ENCODE results near the gene MPO.

MPO gene

DNA sequence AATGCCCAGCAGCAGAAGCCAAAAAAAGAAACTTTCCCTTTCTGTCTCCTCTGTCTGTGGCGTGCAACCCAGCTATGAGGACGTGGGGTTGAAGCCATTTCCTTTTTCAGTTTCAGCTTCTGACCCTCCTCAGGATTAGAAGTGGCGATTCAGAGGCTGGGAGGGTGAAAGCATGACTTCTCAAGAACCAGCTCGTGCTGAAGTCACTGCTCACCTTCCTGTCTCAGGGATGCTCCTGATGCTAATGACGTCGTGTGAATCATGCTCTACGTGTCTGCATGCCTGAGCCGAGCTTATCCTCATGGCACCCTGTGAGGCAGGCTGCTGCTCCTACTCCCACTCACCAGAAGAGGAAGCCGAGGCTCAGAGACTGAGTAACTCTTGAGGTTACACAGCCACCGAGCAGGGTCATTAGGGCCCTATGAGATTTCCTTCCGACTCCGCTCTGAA, 48.0 kb downstream of the MPO start:
- no peak for DNase-seq (ENCODE audit: low read depth)

GRCh38 chr17:58231641-58232040, 49.1 kb downstream of the MPO start:
- DNase-seq (ENCODE audit: low read depth): no peak

- DNase-seq (ENCODE audit: low read depth): no peak
These were observed 50.9 kb downstream of the MPO start for GRCh38 chr17:58229881-58230280.

- DNase-seq (ENCODE audit: low read depth): no peak
These were observed 51.4 kb downstream of the MPO start for GRCh38 chr17:58229384-58229783.

GRCh38 chr17:58228679-58229078, 52.1 kb downstream of the MPO start:
- DNase-seq (ENCODE audit: low read depth): no peak

DNA sequence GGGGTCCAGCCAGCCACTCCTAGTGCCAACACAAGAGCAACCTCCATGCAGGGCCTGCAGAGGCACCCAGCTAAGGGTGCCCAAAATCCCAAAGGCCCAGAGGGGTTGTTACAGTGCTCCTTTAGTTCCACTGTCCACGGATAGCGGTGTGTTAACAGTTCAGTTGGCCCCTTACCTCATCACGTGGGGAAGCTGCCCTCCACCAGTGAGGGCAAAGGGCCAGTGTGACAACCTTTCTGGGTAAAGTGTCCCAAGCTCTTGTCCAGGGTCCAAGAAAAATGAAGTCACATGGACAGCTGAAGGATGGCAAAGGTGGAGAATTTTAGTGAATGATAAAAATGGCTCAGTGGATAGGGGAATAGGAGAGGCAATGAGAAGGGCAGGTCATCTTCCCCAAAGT, 53.0 kb downstream of the MPO start:
- DNase-seq (ENCODE audit: low read depth): no peak

- no peak for DNase-seq (ENCODE audit: low read depth)
These were observed 56.4 kb downstream of the MPO start for GRCh38 chr17:58224315-58224714.
